HG02943 (cell line): ENCODE results near the gene TNRC18.

Experiments
- ATAC-seq: cut with Tn5 transposase; IDR thresholded peaks from one replicate; pipeline ENCODE4 v1.9.1; 2021; ENCODE audit warnings: mild to moderate bottlenecking, low read depth, moderate library complexity; ENCODE audit not compliant: unreplicated experiment

Gene TNRC18

DNA sequence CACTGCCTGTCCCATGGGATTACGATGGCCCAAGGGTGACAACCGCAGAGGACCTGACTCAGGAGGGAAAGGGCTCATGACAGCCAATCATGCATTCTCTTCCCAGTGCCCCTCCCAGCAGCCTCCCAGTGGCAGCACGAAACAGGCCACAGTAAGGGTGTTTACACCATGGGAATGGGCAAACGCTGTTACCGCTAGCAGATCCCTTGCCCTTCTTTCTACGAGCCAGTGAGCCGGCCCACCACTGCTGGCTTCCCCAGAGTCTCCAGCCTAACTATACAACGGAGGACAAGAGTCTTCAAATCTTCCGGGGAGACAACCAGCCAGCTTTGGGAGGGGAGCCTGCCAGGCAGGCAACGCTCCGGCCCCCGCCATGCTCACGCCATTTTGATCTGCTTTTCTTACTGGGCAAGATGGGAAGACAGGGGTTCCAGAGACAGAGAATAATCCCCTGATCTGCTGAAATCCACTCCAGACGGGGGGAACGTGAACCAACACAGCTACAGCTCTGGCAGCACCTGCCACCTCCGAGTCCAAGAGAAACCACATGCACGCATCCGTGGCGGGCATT lies 71.1 kb downstream of the TNRC18 start:
- ATAC-seq: no peak

- ATAC-seq: no peak
Observed at GRCh38 chr7:5351507-5352265, 71.9 kb downstream of the TNRC18 start.

GRCh38 chr7:5350600-5351385 lies 72.8 kb downstream of the TNRC18 start:
- ATAC-seq: no peak

- ATAC-seq: no peak
Observed at GRCh38 chr7:5350174-5350463, 73.5 kb downstream of the TNRC18 start.

GRCh38 chr7:5349437-5350173 lies 74.0 kb downstream of the TNRC18 start:
- ATAC-seq: no peak

DNA sequence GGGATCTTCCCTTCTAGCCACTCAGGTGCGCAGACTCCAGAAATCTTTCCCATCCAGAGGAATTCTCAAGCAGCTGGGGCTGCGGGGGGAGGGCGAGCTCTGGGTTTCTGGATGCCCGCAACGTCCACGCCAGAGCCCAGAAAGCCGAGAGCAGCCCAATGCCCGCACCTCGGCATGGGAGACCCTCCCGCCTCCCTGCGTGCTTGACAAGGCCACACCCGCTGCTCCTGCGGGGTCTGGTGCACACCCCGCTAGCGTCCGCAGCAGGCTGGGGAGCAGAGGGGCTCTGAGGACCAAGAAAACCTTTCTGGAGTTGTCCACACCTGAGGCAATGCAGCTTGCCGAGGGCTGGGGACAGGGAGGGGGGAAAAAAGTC lies 74.6 kb downstream of the TNRC18 start:
- ATAC-seq: no peak

GRCh38 chr7:5348134-5349004 lies 75.3 kb downstream of the TNRC18 start:
- ATAC-seq: no peak

- ATAC-seq: no peak
Observed at GRCh38 chr7:5345671-5346070, 78.0 kb downstream of the TNRC18 start.

GRCh38 chr7:5345171-5345570 lies 78.5 kb downstream of the TNRC18 start:
- ATAC-seq: no peak

GRCh38 chr7:5344342-5344741 lies 79.3 kb downstream of the TNRC18 start:
- ATAC-seq: no peak

DNA sequence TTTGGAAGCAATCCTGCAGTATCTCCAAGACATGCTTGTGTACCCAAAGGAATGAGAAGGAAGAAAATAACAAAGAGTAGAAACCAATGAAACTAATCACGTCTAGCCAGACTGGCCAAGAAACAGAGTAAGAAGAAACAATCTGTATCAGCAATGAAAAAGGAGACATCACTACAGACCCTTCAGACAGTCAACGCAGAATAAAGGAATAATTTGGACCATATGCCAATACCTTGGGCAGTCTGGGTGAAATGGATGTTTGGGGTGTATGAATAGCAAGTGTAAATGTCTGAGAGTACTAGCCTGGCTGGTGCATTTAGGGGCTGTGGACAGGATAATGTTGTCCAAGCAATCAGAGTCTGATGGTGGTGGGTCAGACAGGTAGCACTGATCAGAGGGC lies 79.8 kb downstream of the TNRC18 start:
- ATAC-seq: no peak

- no peak for ATAC-seq
Observed at GRCh38 chr7:5342631-5343030, 81.0 kb downstream of the TNRC18 start.

DNA sequence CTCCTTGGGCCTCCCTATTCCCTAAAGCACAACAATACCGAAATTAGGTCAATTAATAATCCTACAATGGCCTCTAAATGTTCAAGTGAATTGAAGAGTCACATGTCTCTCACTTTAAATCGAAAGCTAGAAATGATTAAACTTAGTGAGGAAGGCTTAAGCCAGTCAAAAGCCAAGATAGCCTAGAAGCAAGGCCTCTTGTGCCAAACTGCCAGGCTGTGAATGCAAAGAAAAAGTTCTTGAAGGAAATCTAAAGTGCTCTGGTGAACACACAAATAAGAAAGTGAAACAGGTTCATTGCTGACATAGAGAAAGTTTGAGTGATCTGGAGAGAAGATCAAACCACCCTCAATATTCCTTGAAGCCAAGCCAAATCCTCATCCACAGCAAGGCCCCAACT lies 83.7 kb downstream of the TNRC18 start:
- ATAC-seq: no peak

DNA sequence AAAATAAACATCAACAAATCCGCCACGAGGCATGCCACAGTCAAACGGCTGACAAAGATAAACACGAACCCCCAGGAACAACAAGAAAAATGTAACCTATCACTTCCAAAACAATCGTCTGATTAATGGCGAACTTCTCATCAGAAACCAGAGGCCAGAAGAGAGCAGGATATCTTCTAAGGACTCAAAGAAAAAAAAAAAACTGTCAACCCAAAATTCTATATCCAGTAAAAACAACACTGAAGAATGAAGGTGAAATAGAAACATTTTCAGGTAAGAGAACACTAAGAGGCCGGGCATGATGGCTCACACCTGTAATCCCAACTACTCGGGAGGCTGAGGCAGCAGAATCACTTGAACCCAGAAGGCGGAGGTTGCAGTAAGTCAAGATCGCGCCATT lies 86.6 kb downstream of the TNRC18 start:
- ATAC-seq: no peak

GRCh38 chr7:5334671-5335070 lies 89.0 kb downstream of the TNRC18 start:
- no peak for ATAC-seq

DNA sequence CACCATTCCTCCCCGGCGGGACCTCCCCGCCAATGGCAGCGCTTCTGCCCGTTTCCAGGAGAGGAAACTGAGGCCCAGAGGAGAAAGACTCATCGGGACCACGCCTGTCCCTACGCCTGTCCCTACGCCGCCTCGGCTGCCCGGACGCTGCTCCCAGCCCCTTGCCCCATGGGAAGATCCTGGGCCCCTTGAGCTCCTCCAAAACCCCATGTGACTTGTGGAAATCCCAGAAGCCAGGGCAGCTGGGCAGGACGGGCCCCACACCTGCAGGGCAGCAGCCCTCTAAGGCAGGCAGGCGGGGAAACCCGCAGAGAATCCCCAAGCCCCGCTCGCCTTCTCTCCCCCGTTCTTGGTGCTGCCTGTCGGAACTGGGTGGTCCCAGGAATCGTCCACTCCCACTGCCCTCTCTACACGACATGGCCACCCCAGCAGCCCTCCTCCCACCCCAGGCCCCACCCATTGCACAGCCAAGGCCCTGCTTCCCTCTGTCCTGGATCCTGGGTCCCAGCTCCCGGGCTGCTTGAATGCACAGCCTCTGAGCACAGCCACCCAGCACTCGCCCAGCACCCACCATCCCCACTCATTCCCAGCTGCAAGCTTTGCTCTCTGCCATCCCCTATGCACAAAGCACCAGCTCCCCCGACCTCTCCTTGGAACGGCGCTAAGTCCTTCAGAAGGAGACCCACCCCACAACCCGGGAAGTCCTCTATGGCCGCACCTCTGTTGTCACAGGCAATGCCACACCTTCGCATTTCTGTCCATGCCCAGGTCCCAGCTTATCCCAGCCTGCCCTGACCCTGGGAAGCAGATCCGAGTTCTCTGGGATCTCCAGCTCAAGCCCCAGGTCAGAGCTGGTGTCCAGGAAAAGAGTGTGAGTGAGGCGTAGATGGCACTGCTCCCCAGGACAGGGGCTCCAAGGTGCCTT lies 90.3 kb downstream of the TNRC18 start:
- ATAC-seq: no peak

GRCh38 chr7:5332579-5332978 lies 91.1 kb downstream of the TNRC18 start:
- no peak for ATAC-seq

DNA sequence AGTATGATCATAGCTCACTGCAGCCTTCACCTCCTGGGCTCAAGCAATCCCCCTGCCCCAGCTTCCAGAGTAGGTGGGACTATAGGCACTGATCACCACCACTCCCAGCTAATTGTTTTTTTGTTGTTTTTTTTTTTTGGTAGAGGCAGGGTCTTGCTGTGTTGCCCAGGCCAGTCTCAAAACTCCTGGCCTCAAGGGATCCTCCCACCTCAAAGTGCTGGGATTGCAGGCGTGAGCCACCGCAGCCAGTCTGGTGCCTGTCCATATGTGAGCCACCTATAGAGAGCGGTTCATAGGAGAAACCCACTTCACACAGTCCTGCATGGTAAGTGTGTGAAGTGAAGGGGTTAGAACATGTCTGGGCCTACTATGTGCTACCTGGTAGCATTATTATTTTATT lies 93.3 kb downstream of the TNRC18 start:
- no peak for ATAC-seq

DNA sequence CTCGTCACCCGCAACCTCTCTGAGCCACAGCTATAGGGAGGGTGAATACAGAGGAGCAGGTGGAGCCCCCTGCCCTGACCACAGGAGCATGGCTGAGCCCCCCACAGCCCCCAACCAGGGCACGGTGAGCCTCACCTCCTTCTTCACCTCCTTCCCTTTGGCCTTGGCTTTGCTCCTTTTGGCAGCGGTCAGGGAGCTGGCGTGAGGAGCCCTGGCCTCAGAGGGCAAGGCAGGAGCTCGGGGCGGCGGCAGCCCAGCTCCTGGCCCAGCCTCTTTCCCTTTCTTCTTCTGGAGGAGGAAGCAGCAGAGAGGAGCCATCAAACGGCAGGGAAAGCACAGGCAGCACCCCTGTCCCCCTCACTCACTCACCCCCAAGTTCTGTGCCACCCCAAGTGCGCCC lies 98.7 kb downstream of the TNRC18 start:
- ATAC-seq: no peak
